ENCODE measurements around the gene LYZL1. TPM values are rescaled to one million over a fixed set of nuclear protein-coding genes. Genes with fewer than 3 reads are reported as not detected.
"Not testable (repeated sequence)": the region's sequence is repeated elsewhere in the genome, so short reads cannot be mapped to it uniquely, and the experiment has no call there.

Gene LYZL1
- total and polyA plus RNA-seq, 3 donors from 2014 or later: 37.0 to 91.3 (median 67.6) TPM

- no peak for DNase-seq
- Histone ChIP-seq H3K27me3 (no peaks in the 10 kb centered on the region), H3K36me3 (ENCODE audit: low read depth, missing control alignments) (no peaks in the 10 kb centered on the region), H3K9me3 (no peaks in the 10 kb centered on the region), H3K4me3 (no peak overlapping the region), H3K4me1 (no peaks in the 10 kb centered on the region), H3K27ac (peak overlapping the region in 1 of 2 donors; percentile 28)
- 70 to 80% methylated on average over 2 to 5 of the region's 5 CpGs for WGBS, 2 donors
- intact Hi-C loops (cut with DNase I; ENCODE audit: low total_unique reads): no loop called here
- TF ChIP-seq CTCF (IDR thresholded peaks at IDR 0.05) (no peak), POLR2A (IDR thresholded peaks at IDR 0.05) (no peak)
These were observed 26.9 kb downstream of the LYZL1 start for GRCh38 chr10:29315814-29316213.

GRCh38 chr10:29316308-29317026 is 27.6 kb downstream of the LYZL1 start:
- Histone ChIP-seq H3K4me1 (no peaks in the 10 kb centered on the region), H3K36me3 (ENCODE audit: low read depth, missing control alignments) (no peaks in the 10 kb centered on the region), H3K4me3 (no peak overlapping the region), H3K27ac (peak overlapping the region in 1 of 2 donors; percentile 28), H3K9me3 (no peaks in the 10 kb centered on the region), H3K27me3 (no peaks in the 10 kb centered on the region)
- WGBS, 2 donors: 59 to 76% methylated on average over 8 of the region's 8 CpGs
- intact Hi-C loops (cut with DNase I; ENCODE audit: low total_unique reads): no loop called here
- TF ChIP-seq POLR2A (IDR thresholded peaks at IDR 0.05) (no peak), CTCF (IDR thresholded peaks at IDR 0.05) (no peak)
- DNase-seq: no peak

GRCh38 chr10:29317027-29317420 is 28.2 kb downstream of the LYZL1 start:
- H3K9me3 ChIP-seq: no peaks in the 10 kb centered on the region
- H3K36me3 ChIP-seq (ENCODE audit: low read depth, missing control alignments): no peaks in the 10 kb centered on the region
- H3K4me1 ChIP-seq: no peaks in the 10 kb centered on the region
- DNase-seq: no peak
- no peak overlapping the region for H3K27ac ChIP-seq
- intact Hi-C loops (cut with DNase I; ENCODE audit: low total_unique reads): no loop called here
- no peaks in the 10 kb centered on the region for H3K27me3 ChIP-seq
- no peak overlapping the region for H3K4me3 ChIP-seq
- TF ChIP-seq POLR2A (IDR thresholded peaks at IDR 0.05) (no peak), CTCF (IDR thresholded peaks at IDR 0.05) (no peak)
- 94 to 97% methylated on average over 2 of the region's 2 CpGs for WGBS, 2 donors

GRCh38 chr10:29317423-29318021 is 28.7 kb downstream of the LYZL1 start:
- H3K4me3 ChIP-seq: no peak overlapping the region
- intact Hi-C loops (cut with DNase I; ENCODE audit: low total_unique reads): no loop called here
- H3K9me3 ChIP-seq: no peaks in the 10 kb centered on the region
- no peak for DNase-seq
- no peaks in the 10 kb centered on the region for H3K36me3 ChIP-seq (ENCODE audit: low read depth, missing control alignments)
- WGBS, 2 donors: 73 to 86% methylated on average over 5 of the region's 5 CpGs
- no peak overlapping the region for H3K27ac ChIP-seq
- no peaks in the 10 kb centered on the region for H3K27me3 ChIP-seq
- TF ChIP-seq CTCF (IDR thresholded peaks at IDR 0.05) (no peak), POLR2A (IDR thresholded peaks at IDR 0.05) (no peak)
- H3K4me1 ChIP-seq: no peaks in the 10 kb centered on the region

- H3K4me3 ChIP-seq; H3K9me3 ChIP-seq; H3K4me1 ChIP-seq; H3K27me3 ChIP-seq; H3K36me3 ChIP-seq (ENCODE audit: low read depth, missing control alignments); intact Hi-C loops (cut with DNase I; ENCODE audit: low total_unique reads): not testable (repeated sequence)
- peak overlapping the region in 1 of 2 donors; percentile 2 for H3K27ac ChIP-seq
- peak; percentile 46 for DNase-seq
- WGBS, 2 donors: 22 to 30% methylated on average over 22 of the region's 22 CpGs
These were observed 29.5 kb downstream of the LYZL1 start for GRCh38 chr10:29318141-29319071.

Measured in testis (tissue), 3 donors.